Measurements from ENCODE around the gene POU6F2. TPM values are rescaled to one million over a fixed set of nuclear protein-coding genes. Genes with fewer than 3 reads are reported as not detected.

POU6F2 gene
- total and polyA plus RNA-seq, 12 donors = 0.03 to 0.31 (median 0.19) TPM; not detected in 9

GRCh38 chr7:39394105-39394680 is 416.5 kb downstream of the POU6F2 start:
- Histone ChIP-seq H3K27ac (no peak overlapping the region), H3K27me3 (no peaks in the 10 kb centered on the region), H3K36me3 (replicated peaks in 1 of 2) (no peaks in the 10 kb centered on the region), H3K4me3 (no peak overlapping the region), H3K4me1 (replicated peaks in 1 of 2) (no peaks in the 10 kb centered on the region), H3K9me3 (replicated peaks in 1 of 3) (no peaks in the 10 kb centered on the region)
- whole genome bisulfite sequencing, 4 donors = 41 to 47% (median 46%) methylated on average over 3 of the region's 3 CpGs
- DNase-seq = no peak
- intact Hi-C loops (cut with DNase I) = no loop called here
- no peak for TF ChIP-seq CTCF (IDR thresholded peaks at IDR 0.05)
- no peak for TF ChIP-seq POLR2A (IDR thresholded peaks at IDR 0.05)

- DNase-seq = no peak
- Histone ChIP-seq H3K4me3 (no peak overlapping the region), H3K27me3 (no peaks in the 10 kb centered on the region), H3K4me1 (replicated peaks in 1 of 2) (no peaks in the 10 kb centered on the region), H3K9me3 (replicated peaks in 1 of 3) (no peaks in the 10 kb centered on the region), H3K36me3 (replicated peaks in 1 of 2) (no peaks in the 10 kb centered on the region), H3K27ac (no peak overlapping the region)
- TF ChIP-seq CTCF (IDR thresholded peaks at IDR 0.05) (no peak), POLR2A (IDR thresholded peaks at IDR 0.05) (no peak)
- intact Hi-C loops (cut with DNase I) = no loop called here
- WGBS, 4 donors = 60 to 84% (median 74%) methylated on average over 2 of the region's 2 CpGs
Observed at GRCh38 chr7:39399458-39399857, 421.7 kb downstream of the POU6F2 start.

- intact Hi-C loops (cut with DNase I) = no loop called here
- 53 to 61% (median 58%) methylated on average over 3 of the region's 3 CpGs for WGBS, 4 donors
- no peaks in the 10 kb centered on the region for H3K36me3 ChIP-seq (replicated peaks in 1 of 2)
Observed at GRCh38 chr7:39399986-39400385, 422.3 kb downstream of the POU6F2 start.

GRCh38 chr7:39400836-39401235 is 423.1 kb downstream of the POU6F2 start:
- Histone ChIP-seq H3K36me3 (replicated peaks in 1 of 2) (no peaks in the 10 kb centered on the region), H3K27ac (no peak overlapping the region), H3K4me1 (replicated peaks in 1 of 2) (no peaks in the 10 kb centered on the region), H3K27me3 (no peaks in the 10 kb centered on the region), H3K9me3 (replicated peaks in 1 of 3) (no peaks in the 10 kb centered on the region), H3K4me3 (no peak overlapping the region)
- TF ChIP-seq CTCF (IDR thresholded peaks at IDR 0.05) (no peak), POLR2A (IDR thresholded peaks at IDR 0.05) (no peak)
- WGBS, 4 donors = 73 to 87% (median 78%) methylated on average over 3 of the region's 3 CpGs
- no peak for DNase-seq
- intact Hi-C loops (cut with DNase I) = no loop called here

More at GRCh38 chr7:39399986-39400385, 422.3 kb downstream of the POU6F2 start:
- Histone ChIP-seq H3K4me3 (no peak overlapping the region), H3K27me3 (no peaks in the 10 kb centered on the region), H3K27ac (no peak overlapping the region), H3K4me1 (replicated peaks in 1 of 2) (no peaks in the 10 kb centered on the region), H3K9me3 (replicated peaks in 1 of 3) (no peaks in the 10 kb centered on the region)
- no peak for DNase-seq
- no peak for TF ChIP-seq CTCF (IDR thresholded peaks at IDR 0.05)
- TF ChIP-seq POLR2A (IDR thresholded peaks at IDR 0.05) = no peak
